Activated T-cell treated with anti-CD3 and anti-CD28 coated beads, Interleukin-2, amount 50 U/mL, for 48 hours (primary cell): ENCODE data around the gene GPR183.

Experiments
- DNase-seq, 2 experiments: peaks; one replicate each; pipeline ENCODE4 v3.0.0-alpha.2; 2020

GPR183 gene

DNA sequence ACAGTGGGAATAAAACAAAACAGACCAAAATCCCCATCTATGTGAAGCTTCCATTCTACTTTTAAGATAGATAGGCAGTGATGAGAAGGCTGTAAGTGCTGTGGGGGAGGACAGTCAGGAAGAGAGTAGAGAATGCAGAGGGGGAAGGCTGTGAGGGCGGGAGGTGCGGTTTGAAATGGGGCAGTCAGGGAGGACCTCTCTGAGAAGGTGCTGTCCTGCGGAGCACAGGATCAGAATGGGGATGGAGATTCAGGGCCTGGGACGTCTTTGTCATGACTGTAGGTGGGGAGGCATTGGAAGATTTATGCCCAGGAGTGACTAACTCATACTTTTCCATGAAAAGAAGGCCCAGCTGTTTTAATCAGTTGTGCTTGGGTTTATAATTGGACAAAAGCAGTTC lies 3.9 kb upstream of the GPR183 start:
- peak; percentile 55 to 59 for DNase-seq

DNA sequence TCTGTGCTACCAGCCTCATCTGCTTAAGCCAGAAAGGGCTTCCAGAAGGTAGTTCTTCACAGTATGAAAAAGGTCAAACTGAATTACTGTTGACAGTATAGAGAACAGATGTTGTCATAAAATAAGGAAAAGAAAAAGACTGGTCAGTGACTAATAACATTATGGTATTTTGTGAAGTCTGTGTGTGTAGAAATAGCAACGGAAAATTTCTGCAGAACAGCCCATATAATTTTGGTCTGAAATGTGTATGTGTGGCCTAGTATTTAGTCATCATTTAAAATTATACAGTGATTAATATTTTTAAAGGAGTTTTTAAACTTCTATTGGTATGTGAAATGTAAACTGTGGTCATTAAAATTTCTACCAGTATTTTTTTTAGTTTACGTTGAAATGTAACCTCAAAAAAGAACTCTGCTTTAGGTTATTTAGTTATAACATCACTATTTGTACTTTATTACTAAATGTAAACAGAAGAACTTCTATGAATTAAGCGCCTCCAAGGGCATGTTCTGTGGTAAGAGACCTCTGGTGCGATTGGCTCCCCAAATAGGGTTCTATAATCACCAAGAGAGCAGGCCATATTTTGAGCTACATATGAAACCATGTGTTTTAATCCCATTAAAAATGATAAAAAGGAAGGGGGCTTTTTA lies 3.3 kb upstream of the GPR183 start:
- DNase-seq, result no peak

DNA sequence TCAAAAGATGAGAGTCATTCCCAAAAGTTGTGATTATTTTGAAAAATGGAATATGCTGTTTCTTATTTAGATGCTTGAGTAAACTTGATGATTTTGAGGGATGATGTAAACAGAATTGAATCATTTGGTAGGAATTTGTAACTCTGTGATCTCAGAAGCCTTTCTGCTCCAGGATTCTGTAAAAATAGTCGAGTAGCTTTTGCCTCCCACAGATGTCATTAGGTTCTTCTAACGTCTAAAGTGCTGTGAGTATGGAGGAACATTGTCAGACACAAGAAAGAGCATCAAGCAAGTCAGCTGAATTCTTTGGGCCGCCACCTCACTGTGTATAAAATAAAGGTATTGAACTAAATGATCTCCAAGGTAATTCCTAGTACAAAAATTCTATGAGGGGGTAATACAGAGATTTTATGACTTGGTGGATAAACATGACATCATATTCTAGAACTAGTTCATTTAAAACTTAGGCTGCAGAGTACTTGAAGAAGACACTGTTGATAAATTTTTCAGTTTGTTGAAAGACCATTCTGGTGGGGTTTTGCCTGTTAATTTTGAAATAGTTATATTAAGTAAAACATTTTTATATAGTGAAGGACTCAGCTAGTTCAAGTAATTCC lies 1.4 kb upstream of the GPR183 start:
- DNase-seq, result no peak

DNA sequence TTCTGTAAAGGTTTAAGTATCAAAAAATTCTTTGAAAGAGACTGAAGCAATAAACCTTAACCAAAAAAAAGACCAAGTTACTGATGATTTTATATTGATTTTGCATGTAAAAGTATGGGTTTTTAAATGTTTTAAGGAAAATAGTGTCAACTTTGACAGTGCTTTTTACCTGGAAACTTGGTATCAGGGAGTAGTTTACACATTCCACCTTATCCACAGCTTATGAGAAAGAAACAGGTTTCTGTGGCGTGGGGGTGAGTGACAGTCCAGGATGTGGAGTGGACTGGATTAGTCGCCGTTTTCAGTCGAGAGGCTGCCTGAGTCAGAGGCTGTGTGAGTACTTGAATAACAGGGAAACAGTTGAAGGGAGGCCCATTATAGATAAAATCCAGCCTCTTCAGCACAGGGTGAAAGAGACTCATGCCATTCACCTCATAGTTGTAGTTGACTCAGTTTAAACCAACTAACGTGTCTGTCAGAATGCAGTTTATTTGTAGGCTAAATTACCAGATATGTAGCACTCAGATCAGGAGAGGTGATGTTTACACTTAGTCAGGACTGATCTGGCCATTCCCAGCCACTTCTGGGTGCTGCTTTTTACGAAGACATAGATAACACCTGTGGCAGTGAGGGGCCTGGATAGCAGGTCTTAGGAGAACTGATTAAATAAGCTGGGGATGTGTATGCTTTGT lies 595 bp upstream of the GPR183 start:
- peak; percentile 84 for DNase-seq

DNA sequence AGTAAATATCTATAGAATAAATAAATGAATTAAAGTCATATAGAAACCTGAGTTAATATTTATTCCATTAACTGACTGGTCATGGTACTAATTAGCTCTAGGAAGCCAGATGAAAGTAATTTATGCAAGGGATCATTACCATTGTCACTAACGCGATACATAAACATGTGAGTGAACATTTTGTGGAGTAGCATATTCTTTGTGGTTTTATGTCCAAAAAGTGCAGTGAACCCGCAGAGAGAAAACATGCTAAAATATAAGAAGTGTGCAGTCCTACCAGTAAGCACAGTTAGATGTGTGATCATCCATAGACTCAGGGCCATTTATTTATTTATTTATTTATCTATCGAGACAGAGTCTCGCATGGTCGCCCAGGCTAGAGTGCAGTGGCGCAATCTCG lies 1.6 kb downstream of the GPR183 start:
- DNase-seq, result no peak

DNA sequence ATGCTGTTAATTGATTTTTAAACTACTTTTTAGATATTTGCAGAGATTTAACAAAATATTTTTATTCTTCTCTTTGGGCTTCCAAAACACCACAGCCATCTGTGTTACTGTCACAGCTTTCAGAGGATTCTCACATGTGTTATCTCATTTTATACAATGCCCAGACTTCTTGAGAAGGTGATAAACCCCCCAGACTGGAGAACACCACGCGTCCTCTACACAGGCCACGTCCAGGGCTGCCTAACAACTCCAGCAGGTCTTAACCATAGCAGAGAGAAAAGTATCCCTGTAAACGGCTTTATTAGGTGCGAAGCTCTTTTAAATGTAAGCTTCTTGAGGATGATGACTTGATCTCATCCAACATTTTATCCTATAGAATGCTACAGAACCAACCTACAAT lies 2.0 kb downstream of the GPR183 start:
- DNase-seq, result no peak

DNA sequence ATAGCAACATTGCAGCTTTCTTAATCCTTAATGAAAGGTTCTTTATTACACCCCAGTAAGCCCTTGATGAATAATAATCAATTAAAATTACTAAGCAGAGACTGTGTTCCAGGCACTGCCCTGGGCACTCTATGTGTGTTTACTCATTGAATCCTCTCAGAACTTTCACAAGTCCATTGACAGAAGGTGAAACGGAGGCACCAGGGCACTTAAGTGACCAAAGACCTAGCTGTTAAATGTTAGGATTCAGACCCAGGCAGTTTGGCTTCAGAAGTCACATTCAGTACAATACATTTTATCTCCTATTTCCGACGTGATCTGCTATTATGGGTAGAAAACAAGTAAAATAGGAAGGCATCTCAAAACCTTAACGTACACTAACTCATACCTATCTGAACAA lies 2.7 kb downstream of the GPR183 start:
- no peak for DNase-seq

DNA sequence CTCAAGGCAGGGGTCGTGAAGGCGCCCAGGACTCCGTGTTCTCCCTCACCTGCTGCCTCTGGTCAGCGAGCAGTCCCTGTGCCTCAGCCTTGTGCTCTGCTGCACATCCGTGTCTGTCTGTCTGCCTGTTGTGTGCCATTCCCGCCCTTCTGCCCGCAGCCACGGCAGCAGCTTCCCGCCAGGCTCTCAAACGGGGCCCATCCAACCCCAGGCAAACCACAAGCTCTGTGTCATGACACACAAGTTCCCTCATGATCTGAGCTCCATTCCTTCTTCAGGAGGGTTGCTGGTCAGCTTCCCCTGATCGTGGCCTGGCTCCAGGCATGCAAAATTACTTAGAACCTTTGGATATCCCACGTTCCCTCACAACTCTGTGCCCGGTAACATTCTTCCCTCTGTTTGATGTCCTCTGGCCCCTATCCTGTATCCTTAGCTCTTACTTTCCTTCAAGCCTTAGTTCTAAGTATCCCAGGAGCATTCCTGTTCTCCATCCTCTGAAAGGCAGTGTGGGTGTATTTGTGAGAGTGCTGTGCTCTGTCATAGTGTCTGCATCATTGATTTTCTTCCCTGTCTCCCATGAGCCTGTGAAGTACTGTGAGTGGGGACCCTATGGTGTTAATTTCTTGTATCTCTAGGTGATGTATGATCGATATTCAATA lies 3.2 kb downstream of the GPR183 start:
- peak; percentile 71 to 79 for DNase-seq

DNA sequence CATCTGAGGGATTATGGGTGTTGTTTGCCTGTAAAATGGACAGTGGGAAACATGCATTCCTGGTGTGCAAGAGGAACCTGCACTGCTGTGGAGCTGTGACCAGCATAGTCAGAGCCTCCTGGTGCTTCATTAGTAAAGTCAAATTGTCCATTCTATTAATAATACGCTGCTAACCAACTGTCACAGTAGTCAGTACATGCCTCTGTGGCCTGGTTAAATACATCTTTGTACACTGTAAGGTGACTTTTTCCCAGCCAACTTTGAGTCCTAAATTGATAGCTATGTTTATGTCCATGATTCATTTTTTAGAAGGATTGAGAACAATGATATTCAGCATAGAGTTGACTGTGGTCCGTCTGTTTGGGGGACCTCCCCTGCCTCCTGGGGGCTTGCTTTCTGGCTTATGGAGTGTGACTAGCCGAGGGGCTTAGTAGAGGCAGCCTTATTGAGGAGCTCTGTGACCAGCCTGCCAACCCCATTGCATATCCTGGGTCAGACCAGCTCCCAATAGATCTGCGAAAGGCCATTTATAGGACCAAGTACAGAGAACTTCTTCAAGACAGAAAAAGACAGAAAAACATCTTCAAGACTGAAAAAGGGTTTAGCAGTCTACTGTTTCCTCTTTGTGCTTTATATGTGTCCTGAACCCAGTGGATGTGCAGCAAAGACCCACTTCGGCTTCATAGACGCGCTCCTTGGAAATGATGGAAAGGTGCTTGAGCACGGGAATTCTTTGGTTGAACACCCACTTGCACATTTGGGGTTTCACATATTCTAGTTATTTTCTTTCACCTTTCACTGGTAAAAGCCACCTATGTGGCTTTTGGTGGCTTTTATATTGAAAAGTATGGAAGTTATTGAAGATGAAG lies 4.3 kb downstream of the GPR183 start:
- no peak for DNase-seq

DNA sequence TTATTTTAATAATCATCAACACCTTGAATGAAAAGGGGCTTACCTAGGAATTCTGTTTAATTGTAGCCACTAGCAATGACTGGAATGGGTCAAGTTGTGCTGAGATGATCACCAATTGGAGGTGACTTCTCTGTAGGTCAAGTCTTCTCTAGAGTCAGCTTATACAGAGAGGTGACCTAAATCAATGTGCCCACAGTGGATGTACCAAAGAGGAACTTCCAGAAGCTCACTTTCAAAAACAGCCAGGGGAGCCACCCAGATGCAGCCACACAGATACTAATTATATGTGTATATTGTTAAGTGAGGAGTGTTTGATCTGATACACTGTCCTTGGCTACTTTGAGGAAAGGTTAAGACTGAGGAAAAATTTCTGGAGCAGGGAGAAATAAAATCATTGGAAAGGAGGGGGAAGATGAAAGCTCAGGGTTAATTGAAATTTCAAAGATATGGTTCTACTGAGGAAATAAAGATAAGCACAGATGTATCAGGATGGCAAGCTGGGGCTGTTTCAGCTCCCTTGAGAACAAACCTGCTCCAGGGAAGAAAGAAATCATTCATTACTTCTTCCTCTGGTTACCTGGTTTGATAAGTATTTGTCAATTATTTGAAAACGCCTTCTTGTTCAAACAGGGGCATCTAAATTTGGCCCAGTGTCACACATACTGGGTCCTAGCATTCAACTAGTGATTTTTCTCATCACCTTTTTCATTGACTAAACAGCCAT lies 5.1 kb downstream of the GPR183 start:
- DNase-seq, result no peak

DNA sequence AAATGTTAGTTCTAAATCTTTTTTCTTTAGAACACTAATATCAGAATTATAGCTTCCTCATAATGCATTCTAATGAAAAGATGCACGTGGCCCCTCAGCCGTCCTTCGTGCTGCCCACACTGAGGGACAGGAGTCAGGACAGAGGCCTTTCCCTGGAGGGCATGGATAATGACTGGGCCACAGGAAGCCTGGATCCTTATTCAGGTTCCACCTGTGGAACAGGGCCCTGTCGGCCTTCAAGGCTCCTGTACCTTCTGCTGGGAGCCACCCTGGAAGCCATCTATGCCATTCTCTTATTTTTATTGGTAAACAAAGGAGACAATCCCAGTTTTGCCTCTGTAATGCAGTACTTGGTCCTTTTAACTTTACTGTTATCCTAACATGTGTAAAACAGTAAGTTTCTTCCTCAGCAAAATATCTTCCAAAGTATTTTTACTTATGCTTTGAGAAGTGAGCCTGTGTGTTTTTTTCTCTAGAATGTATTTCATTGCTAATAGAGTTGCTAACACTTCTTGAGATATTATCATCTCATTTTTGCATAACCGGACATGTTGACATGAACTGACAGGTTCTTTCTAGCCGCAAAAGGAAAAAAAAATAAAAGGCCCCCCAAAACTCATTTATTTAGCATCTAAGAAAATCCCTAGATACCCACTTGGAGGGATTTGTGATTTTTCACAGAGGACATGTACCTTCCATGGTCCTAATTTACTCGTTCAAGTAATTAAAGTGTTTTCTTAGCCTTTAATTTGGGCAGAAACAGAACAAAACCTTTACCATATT lies 6.0 kb downstream of the GPR183 start:
- no peak for DNase-seq

DNA sequence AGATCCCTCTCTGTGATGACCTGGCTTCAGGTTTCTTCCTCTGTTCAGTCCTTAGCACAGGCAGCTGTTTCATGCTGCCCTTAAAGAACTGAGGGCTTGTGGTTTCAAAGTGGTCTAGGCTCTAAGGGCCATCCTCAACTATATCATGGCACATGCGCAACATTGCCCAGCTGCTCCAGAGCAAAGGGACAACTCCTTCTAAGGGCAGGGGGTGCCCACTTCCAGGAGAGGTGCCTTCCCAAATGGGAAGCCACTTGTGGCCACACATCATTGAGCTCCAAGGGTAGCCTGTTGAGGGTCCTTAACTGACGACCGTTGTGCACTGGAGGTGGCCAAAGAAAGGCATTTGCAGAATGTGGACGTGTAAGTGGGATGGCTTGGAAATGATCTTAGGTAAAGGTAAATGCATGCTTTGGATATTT lies 7.3 kb downstream of the GPR183 start:
- no peak for DNase-seq

DNA sequence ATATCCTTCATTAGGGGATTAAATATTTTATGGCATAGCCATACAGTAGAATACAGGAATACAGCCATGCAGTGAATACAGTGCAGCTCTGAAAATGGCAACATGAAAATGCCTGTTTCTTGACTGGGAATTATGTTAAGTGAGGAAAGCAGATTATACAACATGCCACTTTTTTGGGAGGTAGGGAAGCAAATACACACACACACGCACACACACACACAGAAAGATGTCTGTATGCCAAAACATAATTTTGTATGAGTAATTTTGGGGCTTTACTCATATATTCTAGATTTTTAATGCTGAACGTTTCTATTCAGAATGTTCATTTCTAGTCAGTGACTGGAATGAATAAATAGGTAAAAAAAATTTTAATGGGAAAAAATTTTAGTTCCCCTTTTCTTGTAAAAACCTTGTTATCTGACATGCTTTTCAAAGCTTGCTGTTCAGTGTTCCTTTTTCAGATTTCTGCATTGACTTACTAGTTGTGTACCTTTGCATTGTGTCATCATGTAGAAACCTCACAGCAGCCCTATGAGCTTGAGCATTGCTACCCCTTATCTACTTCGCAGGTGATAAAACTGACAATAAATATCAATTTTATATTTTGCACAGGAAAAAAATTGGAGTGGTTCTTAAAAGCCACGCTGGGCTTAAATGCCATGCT lies 7.8 kb downstream of the GPR183 start:
- no peak for DNase-seq

DNA sequence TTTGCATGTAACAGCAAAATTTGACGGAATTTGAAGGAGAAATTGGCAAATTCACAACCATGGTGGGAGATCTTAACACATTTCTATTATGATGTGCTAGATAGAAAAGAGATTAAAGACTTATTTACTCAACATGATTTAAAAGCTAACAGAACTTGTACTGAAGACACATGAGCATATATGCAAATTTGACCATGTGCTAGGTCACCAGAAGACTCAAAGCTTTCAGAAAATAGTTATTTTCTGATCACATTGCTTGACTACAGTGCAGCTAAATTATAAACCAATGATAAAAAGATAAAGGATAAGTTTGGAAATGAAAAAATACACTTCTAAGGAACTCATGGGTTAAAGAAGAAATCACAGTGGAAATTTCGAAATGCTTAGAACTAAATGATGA lies 9.1 kb downstream of the GPR183 start:
- no peak for DNase-seq

DNA sequence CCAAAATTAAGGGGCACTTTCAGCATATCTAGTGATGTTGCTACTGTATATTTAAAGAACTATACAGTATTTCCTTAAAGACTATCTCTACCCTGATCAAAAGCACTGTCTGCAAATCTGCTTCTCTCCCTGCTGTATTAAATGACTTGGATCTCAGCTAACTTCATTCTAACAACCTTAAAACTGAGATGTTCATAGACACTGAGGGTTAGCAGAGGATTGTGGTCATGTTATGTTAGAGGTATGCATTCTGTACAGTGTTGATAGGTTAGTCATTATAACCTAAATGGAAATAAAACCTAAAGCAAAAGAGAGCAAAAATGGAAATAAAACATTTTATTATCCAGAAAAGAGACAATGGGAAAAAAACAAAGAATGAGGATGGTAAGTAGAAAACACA lies 9.9 kb downstream of the GPR183 start:
- DNase-seq, result no peak

DNA sequence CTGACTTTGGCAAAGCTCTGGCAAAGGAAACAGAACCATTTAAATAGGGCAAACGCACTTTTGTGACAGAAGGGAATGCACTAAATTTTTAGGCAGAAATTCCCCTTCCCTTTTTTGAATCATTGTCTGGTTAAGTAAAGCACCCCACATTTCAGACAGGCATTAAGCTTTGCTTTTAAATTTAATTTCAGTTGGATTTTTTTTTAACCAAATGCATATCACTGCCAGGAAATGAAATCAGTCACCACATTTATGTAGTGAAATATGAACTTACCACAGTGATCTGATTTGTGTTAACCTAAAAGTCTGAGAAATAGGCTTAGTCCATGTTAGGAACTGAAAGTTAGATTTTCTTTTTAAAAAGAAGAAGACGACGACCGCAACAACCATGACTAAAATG lies 10.8 kb downstream of the GPR183 start:
- DNase-seq, result no peak

DNA sequence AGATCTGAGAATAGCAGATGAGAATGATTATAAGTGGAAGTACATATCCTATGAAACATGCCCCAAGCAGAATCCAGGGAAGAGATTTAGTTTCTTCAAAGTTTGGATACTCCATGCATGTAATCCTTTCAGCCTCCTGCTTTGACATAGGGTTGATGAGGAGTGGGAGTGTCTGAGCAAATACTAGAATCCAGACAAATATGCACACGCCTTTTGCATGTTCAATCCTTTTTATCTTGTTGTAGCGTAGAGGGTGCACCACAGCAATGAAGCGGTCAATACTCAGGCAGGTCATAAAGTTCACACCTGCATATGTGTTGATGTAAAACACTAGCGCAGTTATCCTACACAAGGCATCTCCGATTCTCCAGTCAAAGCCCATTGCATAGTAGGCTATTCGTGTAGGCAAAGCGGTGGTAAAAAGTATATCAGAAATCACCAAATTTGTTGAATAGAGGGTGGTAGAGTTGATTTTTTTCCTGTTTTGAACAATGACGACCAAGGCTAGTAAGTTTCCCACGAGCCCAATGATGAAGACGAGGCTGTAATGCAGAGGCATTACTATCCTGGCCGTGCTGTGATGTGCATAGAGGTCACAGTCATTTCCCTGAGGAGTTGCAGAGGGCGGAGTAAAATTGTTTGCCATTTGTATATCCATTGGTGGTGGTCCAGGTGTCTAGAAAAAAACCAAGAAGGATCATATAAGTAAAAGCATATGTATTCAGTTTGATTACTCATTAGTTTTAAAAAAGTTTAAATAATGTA lies 11.5 kb downstream of the GPR183 start:
- DNase-seq, result no peak

DNA sequence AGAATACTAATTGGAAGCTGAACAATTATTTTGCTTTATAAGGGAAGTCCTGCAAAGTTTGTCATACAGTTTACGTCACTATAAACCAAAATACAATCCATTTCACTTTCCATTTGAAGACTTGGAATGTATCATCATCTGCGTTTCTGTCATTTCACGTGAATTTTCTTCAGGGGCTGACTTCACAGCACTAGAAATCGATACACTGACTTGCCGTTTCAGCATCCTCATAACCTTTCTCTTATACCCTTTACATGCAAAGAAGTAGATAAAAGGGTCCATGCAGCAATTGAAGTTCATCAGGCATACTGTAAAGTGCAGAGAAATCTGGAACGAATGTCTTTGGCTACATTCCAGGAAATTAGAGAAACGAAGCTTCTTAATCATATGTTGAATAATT lies 12.2 kb downstream of the GPR183 start:
- DNase-seq, result no peak

DNA sequence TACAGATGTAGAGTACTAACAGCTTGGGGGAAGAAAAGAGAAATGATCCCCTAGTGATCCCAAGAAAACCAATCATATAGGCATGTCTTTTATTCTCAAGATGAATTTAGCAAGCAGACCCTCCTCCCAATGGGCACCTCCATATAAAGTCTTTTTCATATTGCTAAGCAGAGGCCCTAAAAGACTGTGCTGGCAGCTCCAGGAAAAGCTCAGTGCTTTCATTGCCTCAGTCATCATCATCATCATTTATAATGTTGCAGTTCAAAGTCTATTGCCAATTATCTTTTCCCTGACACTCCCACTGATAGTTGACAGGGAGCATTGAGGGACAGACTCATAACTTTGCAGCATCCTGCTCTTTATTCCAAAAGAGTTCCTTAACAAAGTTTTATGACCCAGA lies 13.0 kb downstream of the GPR183 start:
- no peak for DNase-seq

DNA sequence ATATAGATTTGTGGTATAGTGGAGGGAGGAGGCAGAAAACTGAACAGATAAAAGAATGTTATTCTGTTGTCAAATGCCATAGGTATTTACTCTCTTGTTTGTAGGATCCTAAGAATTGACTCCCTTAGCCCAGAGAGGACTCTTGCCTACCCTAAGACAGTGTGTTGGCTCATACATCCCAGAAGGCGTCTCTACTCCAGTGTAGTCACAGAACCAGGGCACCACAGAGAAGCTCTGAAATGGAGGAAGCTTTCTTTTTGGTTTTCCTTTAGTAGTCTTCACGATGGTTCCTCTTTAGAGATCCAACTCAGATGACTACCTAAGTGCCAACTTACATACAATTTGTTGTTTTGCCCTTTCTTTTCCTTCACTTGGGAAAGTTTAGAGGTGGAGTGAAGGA lies 14.0 kb downstream of the GPR183 start:
- no peak for DNase-seq
